Smooth muscle cell of bladder (primary cell): Measurements from ENCODE around the gene DDIAS. TPM values are rescaled to one million over a fixed set of nuclear protein-coding genes. Genes with fewer than 3 reads are reported as not detected.

Experiments
- total RNA-seq: library from RNA; depleted of rRNA; stranded (reverse); fragments of >200 nt; gene quantifications from 2 replicates; pipeline ENCODE4 v1.2.3, GENCODE V29; 2014

DDIAS gene, protein sequence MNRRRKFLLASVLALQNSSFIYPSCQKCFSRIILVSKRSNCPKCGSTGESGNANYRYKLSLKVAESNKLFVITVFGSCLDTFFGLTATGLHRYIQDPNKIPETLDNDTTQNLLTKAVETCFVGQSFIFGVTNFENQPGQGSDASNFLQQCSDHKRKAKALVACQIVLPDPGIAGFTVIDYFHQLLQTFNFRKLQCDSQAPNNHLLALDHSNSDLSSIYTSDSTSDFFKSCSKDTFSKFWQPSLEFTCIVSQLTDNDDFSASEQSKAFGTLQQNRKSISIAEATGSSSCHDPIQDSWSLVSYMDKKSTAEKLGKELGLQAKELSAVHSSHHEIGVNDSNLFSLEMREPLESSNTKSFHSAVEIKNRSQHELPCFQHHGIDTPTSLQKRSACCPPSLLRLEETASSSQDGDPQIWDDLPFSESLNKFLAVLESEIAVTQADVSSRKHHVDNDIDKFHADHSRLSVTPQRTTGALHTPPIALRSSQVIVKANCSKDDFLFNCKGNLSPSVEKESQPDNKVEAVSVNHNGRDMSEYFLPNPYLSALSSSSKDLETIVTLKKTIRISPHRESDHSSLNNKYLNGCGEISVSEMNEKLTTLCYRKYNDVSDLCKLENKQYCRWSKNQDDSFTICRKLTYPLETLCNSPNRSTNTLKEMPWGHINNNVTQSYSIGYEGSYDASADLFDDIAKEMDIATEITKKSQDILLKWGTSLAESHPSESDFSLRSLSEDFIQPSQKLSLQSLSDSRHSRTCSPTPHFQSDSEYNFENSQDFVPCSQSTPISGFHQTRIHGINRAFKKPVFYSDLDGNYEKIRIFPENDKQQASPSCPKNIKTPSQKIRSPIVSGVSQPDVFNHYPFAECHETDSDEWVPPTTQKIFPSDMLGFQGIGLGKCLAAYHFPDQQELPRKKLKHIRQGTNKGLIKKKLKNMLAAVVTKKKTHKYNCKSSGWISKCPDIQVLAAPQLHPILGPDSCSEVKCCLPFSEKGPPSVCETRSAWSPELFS
- total RNA-seq = 0.28 and 0.65 TPM in 2 replicates

DNA sequence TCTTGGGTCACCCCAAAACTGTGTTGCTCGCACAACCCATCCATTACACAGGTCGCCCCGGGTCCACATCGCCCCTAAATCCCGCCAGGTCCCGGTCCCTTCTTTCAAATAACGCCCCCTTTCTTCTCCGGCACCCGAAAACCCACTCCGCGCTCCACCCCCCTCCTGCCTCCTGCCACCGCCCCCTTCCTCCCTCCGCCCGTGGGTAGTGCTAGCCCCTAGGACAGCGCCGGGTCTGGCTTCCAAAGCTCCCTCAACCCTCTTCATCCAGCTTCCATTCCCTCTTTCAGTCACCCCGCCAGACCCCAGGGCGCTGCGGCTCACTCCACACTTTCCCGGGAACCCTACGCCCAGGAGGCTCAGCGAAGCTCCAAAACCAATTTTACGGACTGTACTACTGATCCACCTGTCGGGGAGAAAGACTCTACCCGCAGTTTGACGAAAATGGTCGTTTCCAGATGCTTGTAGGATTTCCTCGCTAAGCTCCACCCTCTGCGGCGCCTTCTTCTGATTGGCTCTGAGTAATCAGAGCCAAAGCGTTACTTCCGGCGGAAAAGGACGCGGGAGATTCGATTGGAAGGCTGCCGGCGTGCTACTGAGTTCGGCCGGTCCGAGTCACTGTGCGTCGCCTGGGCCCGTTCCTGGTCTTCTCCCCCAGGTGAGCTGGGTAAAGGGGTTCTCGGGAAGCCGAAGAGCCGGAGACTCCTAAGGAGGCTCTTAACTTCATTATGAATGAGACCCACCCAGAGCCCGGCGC lies at the start of gene DDIAS:
DDIAS (plus strand) TSS at position 572 of the 757 bp plus-strand sequence. CDS start 13,003 bp downstream, outside the sequence.

DNA sequence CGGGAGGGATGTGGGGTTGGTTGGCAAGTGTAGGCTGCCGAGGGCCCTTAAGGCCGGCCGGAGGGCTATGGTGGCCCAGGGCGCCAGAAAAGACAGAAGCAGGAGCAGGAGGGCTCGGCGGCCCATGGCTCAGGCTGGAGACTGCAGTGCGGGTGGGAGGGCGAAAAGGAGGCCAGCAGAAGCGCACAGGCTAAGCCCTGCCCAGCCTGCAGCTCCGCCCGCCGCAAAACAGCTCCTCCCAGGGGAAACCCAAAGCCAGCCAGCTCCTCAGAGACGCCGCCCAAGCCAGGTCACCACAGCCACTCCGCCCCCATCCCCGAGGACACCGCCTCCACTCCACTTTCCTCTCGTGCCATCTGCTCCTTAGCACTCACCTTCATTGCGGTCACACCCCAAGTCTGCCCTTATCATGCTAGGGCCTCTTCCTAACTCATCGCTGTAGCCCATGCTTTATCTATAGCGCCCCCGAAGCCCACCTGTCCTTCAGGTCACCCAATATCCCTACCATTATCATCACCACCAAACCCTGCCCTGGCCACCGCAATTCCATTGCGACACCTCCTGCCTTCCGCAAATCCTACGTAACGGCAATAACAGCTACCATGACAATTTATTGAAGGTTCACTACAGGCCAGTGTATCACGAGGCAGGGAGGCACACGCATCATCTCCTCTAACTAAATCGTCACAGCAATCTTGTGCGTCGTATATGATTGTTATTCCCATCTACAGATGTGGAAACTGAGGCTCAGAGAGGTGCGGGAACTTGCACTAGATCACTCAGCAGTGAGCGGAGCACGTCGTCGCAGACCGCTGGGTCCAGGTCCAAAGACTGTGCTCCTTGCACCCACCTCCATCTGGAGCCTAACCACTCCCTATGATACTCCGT lies 1.0 kb upstream of the DDIAS start, which contains the start of gene PRCP:
PRCP (minus strand) TSS at position 154 of the 888 bp plus-strand sequence; CDS start at position 126, 28 bp downstream.

Other genes with a start within 250 kb of the DDIAS start
- under 0.01 TPM in 1 of 2 replicates, not detected in the other for gene FAM181B, start 167.9 kb upstream of the DDIAS start, total RNA-seq
- 43.1 and 82.3 TPM in 2 replicates for gene PRCP, start 1.3 kb upstream of the DDIAS start, total RNA-seq
- gene RAB30, start 170.2 kb downstream of the DDIAS start, total RNA-seq = 16.9 and 23.8 TPM in 2 replicates